DND-41 (cell line): ENCODE results near the gene MYLK.

Source experiments
- ATAC-seq: fragments of 200-7000 bp; cut with Tn5 transposase; 3 replicates; pipeline ENCODE4 v1.9.1; 2021; ENCODE audit warnings: low read depth; ENCODE audit not compliant: insufficient read depth
- DNase-seq: peaks from one replicate; pipeline ENCODE4 v3.0.0-alpha.2; 2020
- H2AFZ ChIP-seq: 2 replicates; pipeline ENCODE4 v1.6.0; 2012; ENCODE audit warnings: low read depth, low read length
- H3K27ac ChIP-seq: 2 replicates; pipeline ENCODE4 v1.5.1; 2012; ENCODE audit warnings: low read length, inconsistent platforms
- H3K27me3 ChIP-seq: fragments of 200-600 bp; sonication (generic); 2 replicates; pipeline ENCODE4 v1.6.0; 2012; ENCODE audit warnings: low read length, mild to moderate bottlenecking, inconsistent platforms; ENCODE audit not compliant: insufficient read depth, poor library complexity
- H3K36me3 ChIP-seq: 2 replicates; pipeline ENCODE4 v1.5.1; 2012; ENCODE audit warnings: low read length, inconsistent platforms; ENCODE audit not compliant: insufficient read depth
- H3K4me1 ChIP-seq: 2 replicates; pipeline ENCODE4 v1.5.1; 2012; ENCODE audit warnings: mild to moderate bottlenecking, low read length; ENCODE audit not compliant: insufficient read depth
- H3K4me2 ChIP-seq: 2 replicates; pipeline ENCODE4 v1.6.0; 2012; ENCODE audit warnings: mild to moderate bottlenecking, moderate library complexity, low read length, inconsistent platforms; ENCODE audit not compliant: insufficient read depth
- H3K4me3 ChIP-seq, 2 experiments: fragments of 200-600 bp in 1 of 2; shearing (Covaris generic) in 1 of 2; 2 replicates each; pipeline ENCODE4 v1.5.1; 2012 to 2016; ENCODE audit warnings: inconsistent platforms in 2 of 2, low read length in 2 of 2, mild to moderate bottlenecking in 2 of 2, low read depth in 1 of 2, moderate library complexity in 1 of 2
- H3K79me2 ChIP-seq: 2 replicates; pipeline ENCODE4 v1.6.0; 2012; ENCODE audit warnings: low read length, inconsistent platforms; ENCODE audit not compliant: insufficient read depth
- H3K9ac ChIP-seq: 2 replicates; pipeline ENCODE4 v1.6.0; 2012; ENCODE audit warnings: low read depth, mild to moderate bottlenecking, inconsistent platforms, low read length, moderate library complexity
- H3K9me3 ChIP-seq: 2 replicates; pipeline ENCODE4 v1.5.1; 2012; ENCODE audit warnings: low read length, moderate library complexity, mild to moderate bottlenecking, inconsistent platforms; ENCODE audit not compliant: insufficient read depth, severe bottlenecking
- H4K20me1 ChIP-seq: 2 replicates; pipeline ENCODE4 v1.6.0; 2012; ENCODE audit warnings: low read length; ENCODE audit not compliant: insufficient read depth
- EZH2 ChIP-seq: IDR thresholded peaks from 3 replicates; pipeline ENCODE4 v1.6.1; 2012; ENCODE audit warnings: borderline replicate concordance, low read depth, mild to moderate bottlenecking, moderate library complexity, low read length, inconsistent platforms; ENCODE audit not compliant: severe bottlenecking
- TF ChIP-seq, protein P1 (sequence below): IDR thresholded peaks from 2 replicates; pipeline ENCODE4 v1.5.1; 2012; ENCODE audit warnings: borderline replicate concordance, low read length, moderate library complexity, mild to moderate bottlenecking; ENCODE audit not compliant: poor library complexity, severe bottlenecking; ENCODE audit errors: extremely low read depth

Gene MYLK

GRCh38 chr3:123808812-123809211 lies 75.3 kb downstream of the MYLK start:
- Histone ChIP-seq H3K27me3 (no peaks in the 10 kb centered on the region), H2AFZ (no peak overlapping the region), H3K4me3 (no peak overlapping the region), H4K20me1 (no peaks in the 10 kb centered on the region), H3K4me1 (no peaks in the 10 kb centered on the region), H3K9ac (no peak overlapping the region), H3K27ac (no peak overlapping the region), H3K36me3 (no peaks in the 10 kb centered on the region), H3K4me2 (no peak overlapping the region), H3K9me3 (no peaks in the 10 kb centered on the region), H3K79me2 (no peaks in the 10 kb centered on the region)
- no peak for ATAC-seq
- no peak for DNase-seq
- TF ChIP-seq, protein P1, sequence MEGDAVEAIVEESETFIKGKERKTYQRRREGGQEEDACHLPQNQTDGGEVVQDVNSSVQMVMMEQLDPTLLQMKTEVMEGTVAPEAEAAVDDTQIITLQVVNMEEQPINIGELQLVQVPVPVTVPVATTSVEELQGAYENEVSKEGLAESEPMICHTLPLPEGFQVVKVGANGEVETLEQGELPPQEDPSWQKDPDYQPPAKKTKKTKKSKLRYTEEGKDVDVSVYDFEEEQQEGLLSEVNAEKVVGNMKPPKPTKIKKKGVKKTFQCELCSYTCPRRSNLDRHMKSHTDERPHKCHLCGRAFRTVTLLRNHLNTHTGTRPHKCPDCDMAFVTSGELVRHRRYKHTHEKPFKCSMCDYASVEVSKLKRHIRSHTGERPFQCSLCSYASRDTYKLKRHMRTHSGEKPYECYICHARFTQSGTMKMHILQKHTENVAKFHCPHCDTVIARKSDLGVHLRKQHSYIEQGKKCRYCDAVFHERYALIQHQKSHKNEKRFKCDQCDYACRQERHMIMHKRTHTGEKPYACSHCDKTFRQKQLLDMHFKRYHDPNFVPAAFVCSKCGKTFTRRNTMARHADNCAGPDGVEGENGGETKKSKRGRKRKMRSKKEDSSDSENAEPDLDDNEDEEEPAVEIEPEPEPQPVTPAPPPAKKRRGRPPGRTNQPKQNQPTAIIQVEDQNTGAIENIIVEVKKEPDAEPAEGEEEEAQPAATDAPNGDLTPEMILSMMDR, result no peak
- no peak for TF ChIP-seq EZH2

GRCh38 chr3:123807820-123808219 lies 76.3 kb downstream of the MYLK start:
- no peaks in the 10 kb centered on the region for H3K4me1 ChIP-seq
- no peak overlapping the region for H3K27ac ChIP-seq
- H3K79me2 ChIP-seq, result no peaks in the 10 kb centered on the region
- no peaks in the 10 kb centered on the region for H3K27me3 ChIP-seq
- H3K4me3 ChIP-seq, result no peak overlapping the region
- DNase-seq, result no peak
- no peaks in the 10 kb centered on the region for H3K9me3 ChIP-seq
- H2AFZ ChIP-seq, result no peak overlapping the region
- H3K36me3 ChIP-seq, result no peaks in the 10 kb centered on the region
- TF ChIP-seq, protein P1, result no peak
- no peak for TF ChIP-seq EZH2
- H3K9ac ChIP-seq, result no peak overlapping the region
- no peak overlapping the region for H3K4me2 ChIP-seq
- no peaks in the 10 kb centered on the region for H4K20me1 ChIP-seq
- ATAC-seq, result no peak

GRCh38 chr3:123805504-123805903 lies 78.6 kb downstream of the MYLK start:
- Histone ChIP-seq H3K27ac (no peak overlapping the region), H3K9me3 (no peaks in the 10 kb centered on the region), H2AFZ (no peak overlapping the region), H3K79me2 (no peaks in the 10 kb centered on the region), H3K4me2 (no peak overlapping the region), H4K20me1 (no peaks in the 10 kb centered on the region; the same call in 1 of the 2 replicates), H3K4me1 (no peaks in the 10 kb centered on the region), H3K36me3 (no peaks in the 10 kb centered on the region), H3K27me3 (no peaks in the 10 kb centered on the region), H3K4me3 (no peak overlapping the region), H3K9ac (no peak overlapping the region)
- no peak for TF ChIP-seq EZH2
- TF ChIP-seq, protein P1, result no peak
- no peak for DNase-seq
- no peak for ATAC-seq

DNA sequence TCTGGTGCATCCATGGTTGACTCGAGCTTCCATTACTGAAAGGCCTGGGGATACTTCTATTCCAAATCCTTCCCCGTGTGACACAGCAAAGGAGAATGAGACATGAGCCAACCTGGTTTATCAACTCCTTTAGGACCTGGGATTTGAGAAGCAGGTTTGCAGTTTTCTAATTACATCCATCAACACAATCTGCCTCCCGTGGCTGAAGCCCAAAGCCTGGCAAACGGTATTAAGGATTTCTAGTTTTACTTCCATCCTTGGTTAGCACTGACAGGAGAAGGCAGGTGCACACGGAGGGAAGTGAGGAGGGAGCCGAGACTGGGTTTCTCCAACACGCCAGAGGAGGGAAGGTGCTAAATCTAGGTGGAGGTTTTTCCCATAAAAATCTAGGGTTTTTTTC lies 79.0 kb downstream of the MYLK start:
- H3K4me1 ChIP-seq, result no peaks in the 10 kb centered on the region
- H3K9me3 ChIP-seq, result no peaks in the 10 kb centered on the region
- H3K27ac ChIP-seq, result no peak overlapping the region
- TF ChIP-seq, protein P1, result no peak
- TF ChIP-seq EZH2, result no peak
- no peaks in the 10 kb centered on the region for H3K36me3 ChIP-seq
- no peaks in the 10 kb centered on the region; the same call in 1 of the 2 replicates for H4K20me1 ChIP-seq
- H3K27me3 ChIP-seq, result no peaks in the 10 kb centered on the region
- H3K4me2 ChIP-seq, result no peak overlapping the region
- no peak overlapping the region for H2AFZ ChIP-seq
- H3K4me3 ChIP-seq, result no peak overlapping the region
- ATAC-seq (no peak), DNase-seq (no peak)
- no peaks in the 10 kb centered on the region for H3K79me2 ChIP-seq
- H3K9ac ChIP-seq, result no peak overlapping the region
